DND-41 (cell line): Measurements from ENCODE around the gene TFAP2B.

Experiments used
- EZH2 ChIP-seq: IDR thresholded peaks from 3 replicates; pipeline ENCODE4 v1.6.1; 2012; ENCODE audit warnings: borderline replicate concordance, low read depth, mild to moderate bottlenecking, moderate library complexity, low read length, inconsistent platforms; ENCODE audit not compliant: severe bottlenecking
- TF ChIP-seq, protein P1 (sequence below): IDR thresholded peaks from 2 replicates; pipeline ENCODE4 v1.5.1; 2012; ENCODE audit warnings: borderline replicate concordance, low read length, moderate library complexity, mild to moderate bottlenecking; ENCODE audit not compliant: poor library complexity, severe bottlenecking; ENCODE audit errors: extremely low read depth

DNA sequence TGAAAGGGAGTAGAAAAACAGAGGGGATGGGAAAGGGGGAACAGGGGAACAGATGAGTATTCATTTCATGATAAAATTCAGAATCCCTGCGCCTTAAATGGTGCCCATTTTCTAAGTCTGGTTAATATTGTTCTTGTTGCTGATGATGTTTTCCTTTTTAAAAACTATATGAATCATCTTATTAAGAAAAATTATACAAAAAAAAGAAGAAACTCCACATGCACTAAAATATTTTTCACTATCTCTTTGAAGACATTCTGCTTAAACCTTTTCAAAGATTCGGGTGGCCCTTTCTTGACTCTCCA, 1.1 kb upstream of the TFAP2B start:
- TF ChIP-seq, protein P1, sequence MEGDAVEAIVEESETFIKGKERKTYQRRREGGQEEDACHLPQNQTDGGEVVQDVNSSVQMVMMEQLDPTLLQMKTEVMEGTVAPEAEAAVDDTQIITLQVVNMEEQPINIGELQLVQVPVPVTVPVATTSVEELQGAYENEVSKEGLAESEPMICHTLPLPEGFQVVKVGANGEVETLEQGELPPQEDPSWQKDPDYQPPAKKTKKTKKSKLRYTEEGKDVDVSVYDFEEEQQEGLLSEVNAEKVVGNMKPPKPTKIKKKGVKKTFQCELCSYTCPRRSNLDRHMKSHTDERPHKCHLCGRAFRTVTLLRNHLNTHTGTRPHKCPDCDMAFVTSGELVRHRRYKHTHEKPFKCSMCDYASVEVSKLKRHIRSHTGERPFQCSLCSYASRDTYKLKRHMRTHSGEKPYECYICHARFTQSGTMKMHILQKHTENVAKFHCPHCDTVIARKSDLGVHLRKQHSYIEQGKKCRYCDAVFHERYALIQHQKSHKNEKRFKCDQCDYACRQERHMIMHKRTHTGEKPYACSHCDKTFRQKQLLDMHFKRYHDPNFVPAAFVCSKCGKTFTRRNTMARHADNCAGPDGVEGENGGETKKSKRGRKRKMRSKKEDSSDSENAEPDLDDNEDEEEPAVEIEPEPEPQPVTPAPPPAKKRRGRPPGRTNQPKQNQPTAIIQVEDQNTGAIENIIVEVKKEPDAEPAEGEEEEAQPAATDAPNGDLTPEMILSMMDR = no peak
- no peak for TF ChIP-seq EZH2
